GM10266 (cell line): ENCODE results near the gene GCNT2.
"Not testable (repeated sequence)": the region's sequence is repeated elsewhere in the genome, so short reads cannot be mapped to it uniquely, and the experiment has no call there.

Source experiments
- DNase-seq: peaks from one replicate; pipeline ENCODE4 v3.0.0; 2012; ENCODE audit errors: extremely low spot score
- TF ChIP-seq, protein P1 (sequence below): IDR thresholded peaks from 2 replicates; pipeline ENCODE4 v1.5.1; 2012; ENCODE audit warnings: mild to moderate bottlenecking, low read depth; ENCODE audit not compliant: control insufficient read depth, insufficient read depth; ENCODE audit errors: missing control alignments

Gene GCNT2

DNA sequence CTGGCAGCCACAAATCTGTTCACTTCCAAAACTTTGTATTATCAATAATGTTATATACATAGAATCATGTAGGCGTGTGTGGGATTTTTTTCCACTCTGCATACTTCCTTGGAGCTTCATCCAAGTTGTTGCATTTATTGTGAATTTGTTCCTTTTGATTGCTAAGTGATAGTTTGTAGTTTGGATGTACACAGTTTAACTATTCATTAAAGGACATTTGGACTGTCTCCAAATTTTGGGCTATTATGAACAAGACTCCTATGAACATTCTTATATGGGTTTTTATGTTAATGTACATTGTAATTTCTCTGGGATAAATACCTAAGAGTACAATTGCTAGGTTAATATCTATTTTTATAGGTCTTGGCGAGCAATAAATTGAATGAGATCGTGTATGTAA lies 36.2 kb upstream of the GCNT2 start:
- no peak for DNase-seq
- TF ChIP-seq, protein P1, sequence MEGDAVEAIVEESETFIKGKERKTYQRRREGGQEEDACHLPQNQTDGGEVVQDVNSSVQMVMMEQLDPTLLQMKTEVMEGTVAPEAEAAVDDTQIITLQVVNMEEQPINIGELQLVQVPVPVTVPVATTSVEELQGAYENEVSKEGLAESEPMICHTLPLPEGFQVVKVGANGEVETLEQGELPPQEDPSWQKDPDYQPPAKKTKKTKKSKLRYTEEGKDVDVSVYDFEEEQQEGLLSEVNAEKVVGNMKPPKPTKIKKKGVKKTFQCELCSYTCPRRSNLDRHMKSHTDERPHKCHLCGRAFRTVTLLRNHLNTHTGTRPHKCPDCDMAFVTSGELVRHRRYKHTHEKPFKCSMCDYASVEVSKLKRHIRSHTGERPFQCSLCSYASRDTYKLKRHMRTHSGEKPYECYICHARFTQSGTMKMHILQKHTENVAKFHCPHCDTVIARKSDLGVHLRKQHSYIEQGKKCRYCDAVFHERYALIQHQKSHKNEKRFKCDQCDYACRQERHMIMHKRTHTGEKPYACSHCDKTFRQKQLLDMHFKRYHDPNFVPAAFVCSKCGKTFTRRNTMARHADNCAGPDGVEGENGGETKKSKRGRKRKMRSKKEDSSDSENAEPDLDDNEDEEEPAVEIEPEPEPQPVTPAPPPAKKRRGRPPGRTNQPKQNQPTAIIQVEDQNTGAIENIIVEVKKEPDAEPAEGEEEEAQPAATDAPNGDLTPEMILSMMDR = no peak

DNA sequence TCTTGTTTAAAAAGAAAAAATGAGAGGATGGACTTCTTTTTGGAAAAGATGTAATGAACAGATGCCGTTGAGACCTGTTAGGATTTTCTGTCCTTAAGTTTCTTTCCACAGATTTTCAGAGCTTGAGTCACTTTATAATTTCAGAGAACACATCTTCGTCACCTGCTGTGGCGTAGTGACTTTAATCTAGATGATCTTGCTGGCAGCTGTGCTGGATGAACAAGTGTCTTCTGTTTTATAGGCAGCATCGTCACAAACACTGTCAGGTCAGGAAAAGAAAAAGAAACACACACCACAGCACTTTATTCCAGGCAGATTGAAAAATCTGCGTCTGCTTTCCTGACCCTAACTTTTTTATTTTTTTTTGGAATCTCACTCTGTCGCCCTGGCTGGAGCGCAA lies 35.7 kb upstream of the GCNT2 start:
- TF ChIP-seq, protein P1 = no peak
- DNase-seq = no peak

DNA sequence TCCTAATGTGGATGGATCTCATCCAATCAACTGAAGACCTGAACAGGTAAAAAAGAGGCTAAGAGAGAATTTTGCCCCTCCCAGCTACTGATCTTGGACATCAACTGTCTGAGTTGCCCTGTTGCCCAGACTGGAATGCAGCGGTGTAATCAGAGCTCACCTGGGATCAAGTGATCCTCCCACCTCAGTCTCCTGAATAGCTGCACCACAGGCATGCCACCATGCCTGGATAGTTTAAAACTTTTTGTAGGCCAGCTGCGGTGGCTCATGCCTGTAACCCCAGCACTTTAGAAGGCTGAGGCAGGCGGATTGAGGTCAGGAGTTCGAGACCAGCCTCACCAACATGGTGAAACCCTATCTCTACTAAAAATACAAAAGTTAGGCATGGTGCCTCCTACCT lies 34.9 kb upstream of the GCNT2 start:
- TF ChIP-seq, protein P1 = no peak
- DNase-seq = no peak

DNA sequence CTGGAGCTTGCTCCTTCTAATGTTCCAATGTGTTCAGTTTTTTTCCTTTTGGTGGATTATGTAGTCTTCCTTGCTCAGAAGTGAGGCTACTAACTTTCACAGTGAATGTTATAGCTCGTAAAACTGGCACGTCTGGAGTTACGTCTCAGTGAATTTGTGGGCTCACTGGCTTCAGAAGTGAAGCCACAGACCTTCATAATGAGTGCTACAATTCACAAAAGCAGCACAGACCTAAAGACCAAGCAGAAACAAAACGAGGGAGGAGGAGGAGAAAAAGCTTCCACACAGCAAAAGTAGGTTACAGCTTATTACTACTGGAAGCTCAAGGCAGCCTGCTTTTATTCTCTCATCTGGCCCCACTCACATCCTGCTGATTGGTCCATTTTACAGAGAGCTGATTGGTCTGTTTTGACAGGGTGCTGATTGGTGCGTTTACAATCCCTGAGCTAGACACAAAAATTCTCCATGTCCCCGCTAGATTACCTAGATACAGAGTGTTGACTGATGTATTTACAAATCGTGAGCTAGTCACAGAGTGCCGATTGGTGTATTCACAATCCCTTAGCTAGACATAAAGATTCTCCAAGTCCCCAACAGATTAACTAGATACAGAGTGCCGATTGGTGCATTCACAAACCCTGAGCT lies 34.1 kb upstream of the GCNT2 start:
- not testable (repeated sequence) for DNase-seq

DNA sequence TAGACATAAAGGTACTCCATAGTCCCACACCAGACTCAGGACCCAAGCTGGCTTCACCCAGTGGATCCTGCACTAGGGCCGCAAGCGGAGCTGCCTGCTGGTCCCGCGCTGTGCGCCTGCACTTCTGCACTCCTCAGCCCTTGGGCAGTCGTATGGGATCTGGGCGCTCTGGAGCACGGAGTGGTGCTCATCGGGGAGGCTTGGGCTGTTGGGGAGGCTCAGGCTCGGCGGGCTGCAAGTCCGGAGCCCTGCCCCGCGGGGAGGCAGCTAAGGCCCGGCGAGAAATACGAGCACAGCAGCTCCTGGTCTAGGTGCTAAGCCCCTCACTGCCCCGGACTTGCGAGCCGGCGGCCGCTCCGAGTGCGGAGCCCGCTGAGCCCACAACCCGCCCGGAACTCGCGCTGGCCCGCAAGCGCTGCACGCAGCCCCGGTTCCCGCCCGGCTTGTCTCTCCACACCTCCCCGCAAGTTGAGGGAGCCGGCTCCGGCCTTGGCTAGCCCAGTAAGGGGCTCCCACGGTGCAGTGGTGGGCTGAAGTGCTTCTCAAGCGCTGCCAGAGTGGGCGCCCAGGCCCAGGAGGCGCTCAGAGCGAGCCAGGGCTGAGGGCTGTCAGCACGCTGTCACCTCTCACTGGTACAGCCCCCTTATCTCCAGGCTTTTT lies 33.4 kb upstream of the GCNT2 start:
- TF ChIP-seq, protein P1 = no peak
- no peak for DNase-seq

DNA sequence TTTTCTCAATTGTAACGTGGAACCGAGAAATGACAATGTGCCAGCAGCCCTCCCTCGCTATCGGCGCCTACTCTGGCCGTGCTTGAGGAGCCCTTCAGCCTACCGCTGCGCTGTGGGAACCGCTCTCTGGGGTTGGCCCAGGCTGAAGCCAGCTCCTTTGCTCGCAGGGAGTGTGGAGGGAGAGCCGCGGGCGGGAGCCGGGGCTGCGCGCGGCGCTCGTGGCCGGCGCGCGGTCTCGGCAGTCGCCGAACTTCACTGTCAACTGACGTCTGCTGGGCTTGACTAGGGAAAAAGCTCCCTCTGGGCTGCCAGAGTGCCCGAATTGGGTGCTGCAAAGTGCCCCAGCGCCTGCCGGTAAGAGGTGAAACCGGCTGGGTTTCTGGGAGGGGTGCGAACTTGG lies 29.7 kb upstream of the GCNT2 start:
- TF ChIP-seq, protein P1 = no peak

DNA sequence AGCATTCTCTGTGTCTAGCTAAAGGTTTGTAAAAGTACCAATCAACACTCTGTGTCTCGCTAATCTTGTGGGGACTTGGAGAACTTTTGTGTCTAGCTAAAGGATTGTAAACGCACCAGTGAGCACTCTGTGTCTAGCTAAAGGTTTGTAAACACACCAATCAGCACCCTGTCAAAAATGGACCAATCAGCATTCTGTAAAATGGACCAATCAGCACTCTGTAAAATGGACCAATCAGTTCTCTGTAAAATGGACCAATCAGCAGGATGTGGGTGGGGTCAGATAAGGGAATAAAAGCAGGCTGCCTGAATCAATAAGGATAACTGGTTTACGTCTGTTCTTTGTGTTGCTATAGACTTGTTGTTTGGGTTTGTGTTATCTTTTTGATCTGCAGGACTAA lies 29.2 kb upstream of the GCNT2 start:
- DNase-seq = not testable (repeated sequence)

More for the DNA sequence above, 29.7 kb upstream of the GCNT2 start:
- DNase-seq = no peak

DNA sequence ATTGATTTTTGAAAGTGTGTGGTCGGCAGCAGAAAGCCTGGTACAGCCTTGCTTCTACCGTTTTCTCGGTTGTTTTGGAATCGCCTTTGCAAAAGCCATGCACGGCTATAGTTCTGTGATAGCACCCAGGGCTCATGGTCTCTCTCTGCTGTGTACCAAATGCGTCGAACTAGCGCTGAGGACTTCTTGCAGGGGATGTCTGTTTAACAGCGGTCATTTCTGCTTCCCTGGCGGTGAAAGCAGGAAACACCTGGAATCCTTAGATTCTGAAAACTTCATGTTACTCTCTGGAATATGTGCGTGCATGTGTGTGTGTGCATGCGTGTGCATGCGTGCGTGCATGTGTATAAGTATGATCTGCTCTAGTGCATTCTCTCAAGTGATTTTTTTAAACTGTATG lies 26.1 kb upstream of the GCNT2 start:
- TF ChIP-seq, protein P1 = no peak
- no peak for DNase-seq
